Breast epithelium (tissue), 3 donors: ENCODE data around the gene HDAC2.

Source experiments
- CTCF ChIP-seq, 3 donors: fragments of 450-650 bp; IDR thresholded peaks; one replicate each; pipeline ENCODE4 v1.5.1; 2016 to 2017; ENCODE audit warnings: antibody characterized with exemption in 3 of 3, mild to moderate bottlenecking in 3 of 3, moderate library complexity in 3 of 3
- POLR2A ChIP-seq: fragments of 450-650 bp; IDR thresholded peaks from one replicate; pipeline ENCODE4 v1.6.1; 2016; ENCODE audit warnings: antibody characterized with exemption, mild to moderate bottlenecking, moderate library complexity

GRCh38 chr6:113901482-113901881, 69.5 kb downstream of the HDAC2 start:
- TF ChIP-seq CTCF (IDR thresholded peaks at IDR 0.05) (no peak), POLR2A (no peak)
